Measurements from ENCODE around the gene TSHZ2.

The TSHZ2 gene

GRCh38 chr20:53061192-53062108, 89.3 kb downstream of the TSHZ2 start:
- no peak for DNase-seq (ENCODE audit: low read depth in 2 of 3, low spot score in 1 of 3)

GRCh38 chr20:53064935-53065334, 92.8 kb downstream of the TSHZ2 start:
- DNase-seq (ENCODE audit: low read depth in 2 of 3, low spot score in 1 of 3) = no peak

GRCh38 chr20:53068241-53068640, 96.1 kb downstream of the TSHZ2 start:
- DNase-seq (ENCODE audit: low read depth in 2 of 3, low spot score in 1 of 3) = no peak

GRCh38 chr20:53069132-53069531, 97.0 kb downstream of the TSHZ2 start:
- no peak for DNase-seq (ENCODE audit: low read depth in 2 of 3, low spot score in 1 of 3)

GRCh38 chr20:53070224-53070623, 98.1 kb downstream of the TSHZ2 start:
- DNase-seq (ENCODE audit: low read depth in 2 of 3, low spot score in 1 of 3) = no peak

GRCh38 chr20:53070706-53071392, 98.7 kb downstream of the TSHZ2 start:
- peak in 2 of 3 donors; percentile 12 to 29 for DNase-seq (ENCODE audit: low read depth in 2 of 3, low spot score in 1 of 3)

- DNase-seq (ENCODE audit: low read depth in 2 of 3, low spot score in 1 of 3) = peak in 1 of 3 donors; percentile 30
These were observed 99.7 kb downstream of the TSHZ2 start for GRCh38 chr20:53071833-53072232.

GRCh38 chr20:53072923-53073579, 100.9 kb downstream of the TSHZ2 start:
- no peak for DNase-seq (ENCODE audit: low read depth in 2 of 3, low spot score in 1 of 3)

- no peak for DNase-seq (ENCODE audit: low read depth in 2 of 3, low spot score in 1 of 3)
These were observed 101.7 kb downstream of the TSHZ2 start for GRCh38 chr20:53073636-53074415.

GRCh38 chr20:53074811-53075314, 102.7 kb downstream of the TSHZ2 start:
- no peak for DNase-seq (ENCODE audit: low read depth in 2 of 3, low spot score in 1 of 3)

GRCh38 chr20:53076668-53077067, 104.5 kb downstream of the TSHZ2 start:
- no peak for DNase-seq (ENCODE audit: low read depth in 2 of 3, low spot score in 1 of 3)

- DNase-seq (ENCODE audit: low read depth in 2 of 3, low spot score in 1 of 3) = peak; percentile 16 to 39 (median 28)
These were observed 105.4 kb downstream of the TSHZ2 start for GRCh38 chr20:53077373-53078205.

- no peak for DNase-seq (ENCODE audit: low read depth in 2 of 3, low spot score in 1 of 3)
These were observed 106.6 kb downstream of the TSHZ2 start for GRCh38 chr20:53078761-53079160.

GRCh38 chr20:53079261-53079691, 107.1 kb downstream of the TSHZ2 start:
- DNase-seq (ENCODE audit: low read depth in 2 of 3, low spot score in 1 of 3) = no peak

GRCh38 chr20:53079828-53080686, 107.9 kb downstream of the TSHZ2 start:
- DNase-seq (ENCODE audit: low read depth in 2 of 3, low spot score in 1 of 3) = no peak

GRCh38 chr20:53080687-53080962, 108.5 kb downstream of the TSHZ2 start:
- no peak for DNase-seq (ENCODE audit: low read depth in 2 of 3, low spot score in 1 of 3)

- peak in 1 of 3 donors; percentile 15 for DNase-seq (ENCODE audit: low read depth in 2 of 3, low spot score in 1 of 3)
These were observed 109.1 kb downstream of the TSHZ2 start for GRCh38 chr20:53080969-53081871.
